ENCODE data around the gene AGBL3.
A peak's percentile ranks its signal among the peaks of the same experiment; 100 is the strongest.

The AGBL3 gene

DNA sequence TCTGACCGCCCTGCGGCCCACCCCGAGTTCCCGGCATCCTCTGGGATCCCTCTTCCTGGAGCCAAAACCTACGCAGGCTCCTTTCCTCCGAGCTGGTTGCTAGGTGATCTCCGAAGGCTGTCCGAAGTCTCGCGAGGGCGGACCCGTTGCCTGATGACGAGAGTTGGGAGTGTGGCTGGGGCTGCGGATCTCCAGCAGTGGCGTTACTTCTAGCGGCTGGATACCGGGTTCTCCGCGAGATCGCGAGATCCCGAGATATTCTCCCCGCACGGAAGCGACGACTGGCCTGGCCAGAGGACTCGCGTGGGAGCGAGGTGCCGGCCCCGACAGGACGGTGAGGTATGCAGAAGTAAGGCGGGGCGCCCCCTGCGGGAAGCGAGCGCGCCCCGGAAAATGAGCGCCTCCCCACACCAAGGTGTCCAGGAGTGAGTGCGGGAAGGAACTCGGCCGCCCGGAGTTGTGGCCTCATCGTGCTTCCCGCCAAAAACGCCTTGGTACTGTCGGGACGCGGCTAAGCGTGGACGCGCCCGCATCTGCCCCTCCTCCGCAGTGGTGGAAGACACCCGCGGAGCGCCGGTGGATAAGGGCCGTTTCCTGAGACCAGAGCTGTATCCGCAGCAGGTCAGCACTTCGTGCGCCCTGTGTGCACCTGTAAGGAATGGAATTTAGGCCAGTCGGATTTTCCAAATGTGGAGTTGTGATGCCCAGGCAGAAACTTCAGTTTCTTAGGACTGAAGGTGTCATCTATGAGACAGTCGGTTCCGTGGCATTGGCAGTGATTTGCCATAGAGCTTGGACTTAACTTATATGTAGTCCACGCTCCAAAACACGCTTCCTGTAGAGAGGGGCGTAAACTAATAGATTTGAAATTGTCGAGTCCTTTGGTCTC is at the start of gene AGBL3:
Gene AGBL3, plus strand, starts transcription at position 146 of the 889 bp plus-strand sequence. CDS start 1,426 bp downstream, outside the sequence.
- DNase-seq = peak; percentile 85

DNA sequence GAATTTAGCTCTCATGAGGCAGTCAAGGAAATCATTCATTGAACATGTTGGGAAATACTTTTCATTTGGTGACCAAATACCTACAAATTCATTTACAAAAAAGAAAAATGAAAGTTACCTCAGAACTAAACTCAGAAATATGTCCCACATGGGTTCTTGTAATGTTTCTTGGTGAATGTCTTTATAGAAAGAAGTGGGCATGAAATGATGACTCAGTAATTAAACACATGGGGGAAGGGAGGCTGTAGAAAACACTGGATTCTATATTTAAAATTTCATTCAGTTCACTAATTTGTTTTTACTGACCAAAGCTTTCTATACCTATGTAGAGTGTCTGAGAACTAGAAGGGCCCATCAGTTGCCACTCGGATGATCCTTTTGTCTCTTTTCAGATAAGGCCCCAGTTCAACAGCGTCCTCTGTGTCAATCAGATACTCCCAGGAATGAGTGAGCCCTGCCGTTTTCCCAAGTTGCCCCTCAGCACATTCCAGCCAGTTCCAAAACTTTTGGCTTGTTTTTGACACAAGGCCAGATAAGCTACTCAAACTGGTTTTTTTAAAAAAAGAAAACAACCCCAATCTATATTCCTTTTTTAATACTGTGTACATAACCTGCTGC is 49.3 kb upstream of the AGBL3 start:
- no peak for DNase-seq

DNA sequence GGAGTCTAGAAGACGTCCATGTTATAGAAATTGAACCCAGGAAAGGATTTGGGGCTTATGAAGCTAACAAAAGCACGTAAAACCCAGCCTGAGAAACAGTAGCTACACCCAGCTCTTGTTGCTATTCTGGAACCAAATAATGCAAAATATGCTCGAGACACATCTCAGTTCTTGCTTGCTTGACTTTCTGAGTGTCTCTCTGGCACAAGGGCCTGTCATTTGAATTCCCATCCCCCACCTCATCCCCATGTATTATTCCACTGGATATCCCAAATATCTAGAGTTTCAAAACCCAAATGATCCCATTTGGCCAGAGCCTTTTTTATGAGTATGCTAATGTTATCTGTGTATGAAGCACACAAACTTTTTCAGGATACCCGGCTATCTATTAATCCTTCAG is 48.2 kb upstream of the AGBL3 start:
- no peak for DNase-seq

GRCh38 chr7:134939136-134939535 is 47.2 kb upstream of the AGBL3 start:
- DNase-seq = no peak

DNA sequence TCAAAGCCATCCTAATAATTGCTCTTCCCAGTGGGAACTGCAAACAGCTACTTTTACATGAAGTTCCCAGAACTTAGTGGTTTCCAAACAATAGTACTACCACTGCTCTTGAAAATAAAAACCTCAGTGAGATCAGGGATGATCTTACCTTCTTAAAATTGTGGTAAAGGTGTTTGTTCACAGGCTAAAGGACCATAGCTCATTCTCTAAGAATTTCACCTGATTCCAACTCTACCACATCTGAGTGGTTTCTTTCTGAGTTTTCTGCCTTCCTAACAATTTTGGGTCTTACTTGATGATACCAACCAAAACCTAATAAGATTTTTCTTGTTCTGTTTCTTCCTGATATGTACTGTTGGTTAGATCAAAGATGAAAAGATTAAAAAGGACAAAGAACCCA is 45.6 kb upstream of the AGBL3 start:
- no peak for DNase-seq

GRCh38 chr7:134941185-134941900 is 45.0 kb upstream of the AGBL3 start:
- DNase-seq = no peak

- DNase-seq = no peak
Measured at GRCh38 chr7:134941952-134942351, 44.4 kb upstream of the AGBL3 start.

- no peak for DNase-seq
Measured at GRCh38 chr7:134942690-134943466, 43.4 kb upstream of the AGBL3 start.

GRCh38 chr7:134943785-134944400 is 42.4 kb upstream of the AGBL3 start:
- no peak for DNase-seq

- DNase-seq = no peak
Measured at GRCh38 chr7:134945691-134946090, 40.6 kb upstream of the AGBL3 start.

DNA sequence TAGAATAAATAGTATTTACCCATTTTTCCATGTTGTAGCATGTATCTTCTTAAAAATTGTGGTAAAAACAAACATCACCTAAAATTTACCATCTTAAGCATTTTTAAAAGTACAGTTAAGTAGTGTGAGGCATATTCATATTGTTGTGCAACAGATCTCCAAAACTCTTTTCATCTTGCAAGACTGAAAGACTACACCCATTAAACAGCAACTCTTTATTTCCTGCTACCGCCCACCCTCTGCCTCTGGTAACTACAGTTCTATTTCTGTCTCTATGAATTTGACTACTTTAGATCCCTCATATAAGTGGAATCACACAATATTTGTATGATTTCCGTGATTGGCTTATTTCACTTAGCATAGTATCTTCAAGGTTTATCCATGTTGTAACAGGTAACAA is 40.0 kb upstream of the AGBL3 start:
- no peak for DNase-seq

DNA sequence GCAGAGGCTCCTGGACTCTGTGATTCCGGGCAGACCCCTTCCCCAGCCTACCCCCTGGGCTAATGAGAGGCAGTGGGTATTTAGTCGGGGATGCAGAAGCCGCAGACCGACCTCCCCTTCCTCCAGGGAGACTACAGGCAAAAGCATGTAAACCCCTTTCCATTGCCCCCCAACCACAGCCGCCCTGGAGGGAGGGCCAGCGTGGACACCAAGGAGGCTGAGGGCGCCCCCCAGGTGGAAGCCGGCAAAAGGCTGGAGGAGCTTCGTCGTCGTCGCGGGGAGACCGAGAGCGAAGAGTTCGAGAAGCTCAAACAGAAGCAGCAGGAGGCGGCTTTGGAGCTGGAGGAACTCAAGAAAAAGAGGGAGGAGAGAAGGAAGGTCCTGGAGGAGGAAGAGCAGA is 39.0 kb upstream of the AGBL3 start:
- DNase-seq = no peak

GRCh38 chr7:134947831-134948230 is 38.5 kb upstream of the AGBL3 start:
- DNase-seq = no peak

- no peak for DNase-seq
Measured at GRCh38 chr7:134948246-134948645, 38.1 kb upstream of the AGBL3 start.

- DNase-seq = no peak
Measured at GRCh38 chr7:134948736-134949135, 37.6 kb upstream of the AGBL3 start.

- DNase-seq = no peak
Measured at GRCh38 chr7:134949171-134949570, 37.1 kb upstream of the AGBL3 start.

- no peak for DNase-seq
Measured at GRCh38 chr7:134954197-134955082, 31.9 kb upstream of the AGBL3 start.

DNA sequence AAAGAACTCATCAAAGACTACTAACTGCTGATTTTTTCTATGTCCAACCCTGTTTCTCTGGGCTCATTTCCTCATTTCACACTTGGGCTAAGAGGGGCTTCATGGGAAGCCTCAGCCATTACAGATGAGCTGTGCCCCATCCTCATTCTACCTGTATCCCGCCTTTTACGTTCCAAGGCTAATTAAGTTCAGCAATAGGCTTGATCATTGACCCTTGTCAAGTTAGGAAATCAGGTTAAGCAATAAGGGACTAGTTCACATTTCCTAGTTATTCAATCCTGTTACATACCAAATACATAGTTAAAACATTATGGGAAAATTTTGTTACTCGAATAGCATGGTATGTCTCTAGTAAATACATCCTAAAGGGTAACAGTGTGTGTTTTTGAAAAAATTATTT is 29.3 kb upstream of the AGBL3 start:
- DNase-seq = no peak

DNA sequence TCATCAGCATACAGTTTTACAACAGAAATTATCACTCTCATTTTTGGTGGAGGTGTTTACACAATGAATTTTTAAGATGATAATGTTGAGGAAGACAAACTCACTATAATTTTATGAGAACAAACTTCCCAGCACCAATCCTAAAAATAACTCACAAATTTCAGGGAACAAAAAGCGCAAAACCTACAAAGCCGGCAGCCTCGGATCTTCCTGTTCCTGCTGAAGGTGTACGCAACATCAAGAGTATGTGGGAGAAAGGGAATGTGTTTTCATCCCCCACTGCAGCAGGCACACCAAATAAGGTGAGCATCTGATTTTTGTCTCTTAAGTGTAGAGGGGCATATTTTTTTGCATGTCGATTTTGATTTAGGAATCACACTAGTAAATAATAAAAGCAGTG is 26.5 kb upstream of the AGBL3 start:
- no peak for DNase-seq

GRCh38 chr7:134962270-134962780 is 24.0 kb upstream of the AGBL3 start:
- no peak for DNase-seq

- DNase-seq = no peak
Measured at GRCh38 chr7:134963036-134963435, 23.3 kb upstream of the AGBL3 start.
